ENCODE measurements around the gene HEATR1.

GRCh38 chr1:236520445-236521005 lies 83.8 kb downstream of the HEATR1 start:
- TF ChIP-seq FOXP2 (optimal IDR thresholded peaks at IDR 0.05; ENCODE audit: borderline replicate concordance, extremely low read depth, extremely low read length, insufficient read depth) (no peak), POLR2AphosphoS5 (IDR thresholded peaks at IDR 0.05; ENCODE audit: low read depth, low read length) (no peak), TAF1 (IDR thresholded peaks at IDR 0.05; ENCODE audit: borderline replicate concordance, insufficient read depth, low read length) (no peak), SIN3A (IDR thresholded peaks at IDR 0.05; ENCODE audit: borderline replicate concordance, insufficient read depth, low read length) (no peak)
